Renal pelvis (tissue), 12 donors: ENCODE data around the gene ELMO2. TPM values are rescaled to one million over a fixed set of nuclear protein-coding genes. Genes with fewer than 3 reads are reported as not detected.

Source experiments
- DNase-seq: peaks from one replicate; pipeline ENCODE4 v3.0.0-alpha.2; 2013
- long read RNA-seq, 16 experiments: transcript quantifications; one replicate each; lab custom pipeline, GENCODE V29; 2026
- polyA plus RNA-seq, 3 donors: library from polyadenylated mRNA; unstranded; fragments of 120-200 nt; gene quantifications; one replicate each; pipeline ENCODE4 v1.2.1, GENCODE V29; 2013; ENCODE audit not compliant: insufficient read length in 3 of 3

ELMO2 gene
- polyA plus RNA-seq: 10 to 100 TPM; 56.3 to 74.3 (median 67.4) TPM
- long read RNA-seq, donor 1, partial matches to known transcripts: 0 of 3 reads
- long read RNA-seq, donor 1, other reads (novel, unspliced or antisense): 0 of 3 reads
- long read RNA-seq, donor 2, partial matches to known transcripts: 0 of 5 reads
- long read RNA-seq, donor 2, other reads (novel, unspliced or antisense): 0 of 5 reads
- long read RNA-seq, donor 3, partial matches to known transcripts: 0 of 3 reads
- long read RNA-seq, donor 3, other reads (novel, unspliced or antisense): 0 of 3 reads
- long read RNA-seq, donor 4, partial matches to known transcripts: 0 of 3 reads
- long read RNA-seq, donor 4, other reads (novel, unspliced or antisense): 0 of 3 reads
- long read RNA-seq, donor 5, partial matches to known transcripts: 0 of 3 reads
- long read RNA-seq, donor 5, other reads (novel, unspliced or antisense): 0 of 3 reads
- long read RNA-seq, donor 6, partial matches to known transcripts: 0 of 9 reads
- long read RNA-seq, donor 6, other reads (novel, unspliced or antisense): 0 of 9 reads
- long read RNA-seq, donor 7, partial matches to known transcripts: 0 of 4 reads
- long read RNA-seq, donor 7, other reads (novel, unspliced or antisense): 0 of 4 reads
- long read RNA-seq, donor 8, partial matches to known transcripts: 0 of 1 reads
- long read RNA-seq, donor 8, other reads (novel, unspliced or antisense): 0 of 1 reads
- long read RNA-seq, donor 9, partial matches to known transcripts: 0 of 4 reads
- long read RNA-seq, donor 9, other reads (novel, unspliced or antisense): 0 of 4 reads
- long read RNA-seq, donor 10, partial matches to known transcripts: 0 of 5 reads
- long read RNA-seq, donor 10, other reads (novel, unspliced or antisense): 0 of 5 reads
- long read RNA-seq, donor 11, partial matches to known transcripts: 0 of 1 reads
- long read RNA-seq, donor 11, other reads (novel, unspliced or antisense): 0 of 1 reads
- long read RNA-seq, donor 12, partial matches to known transcripts: 0 of 2 reads
- long read RNA-seq, donor 12, other reads (novel, unspliced or antisense): 0 of 2 reads
- long read RNA-seq, donor 13, partial matches to known transcripts: 0 of 1 reads
- long read RNA-seq, donor 13, other reads (novel, unspliced or antisense): 0 of 1 reads
- long read RNA-seq, donor 14, partial matches to known transcripts: 0 of 5 reads
- long read RNA-seq, donor 14, other reads (novel, unspliced or antisense): 0 of 5 reads
- long read RNA-seq, donor 15, partial matches to known transcripts: 0 of 5 reads
- long read RNA-seq, donor 15, other reads (novel, unspliced or antisense): 0 of 5 reads
- long read RNA-seq, donor 16, partial matches to known transcripts: 0 of 2 reads
- long read RNA-seq, donor 16, other reads (novel, unspliced or antisense): 0 of 2 reads

GRCh38 chr20:46406200-46406985 lies at the start of gene ELMO2:
Gene ELMO2 (minus strand): TSS chr20:46406615. CDS start chr20:46394482, 12,133 bp downstream.
- DNase-seq: peak; percentile 98

- no peak for DNase-seq
Measured at GRCh38 chr20:46455729-46456128, 49.3 kb upstream of the ELMO2 start.

GRCh38 chr20:46446851-46447250 lies 40.4 kb upstream of the ELMO2 start:
- DNase-seq: no peak

GRCh38 chr20:46439837-46440236 lies 33.4 kb upstream of the ELMO2 start:
- no peak for DNase-seq

GRCh38 chr20:46438156-46438750 lies 31.8 kb upstream of the ELMO2 start:
- DNase-seq: peak; percentile 22

GRCh38 chr20:46435146-46435545 lies 28.7 kb upstream of the ELMO2 start:
- no peak for DNase-seq

- DNase-seq: no peak
Measured at GRCh38 chr20:46434597-46434996, 28.2 kb upstream of the ELMO2 start.

- DNase-seq: no peak
Measured at GRCh38 chr20:46433051-46433450, 26.6 kb upstream of the ELMO2 start.

GRCh38 chr20:46430921-46431712 lies 24.7 kb upstream of the ELMO2 start:
- DNase-seq: no peak

GRCh38 chr20:46427384-46427783 lies 21.0 kb upstream of the ELMO2 start:
- no peak for DNase-seq

GRCh38 chr20:46423882-46424482 lies 17.6 kb upstream of the ELMO2 start:
- no peak for DNase-seq

GRCh38 chr20:46423342-46423741 lies 16.9 kb upstream of the ELMO2 start:
- no peak for DNase-seq

- DNase-seq: no peak
Measured at GRCh38 chr20:46420878-46421277, 14.5 kb upstream of the ELMO2 start.

GRCh38 chr20:46419882-46420281 lies 13.5 kb upstream of the ELMO2 start:
- DNase-seq: no peak

GRCh38 chr20:46416839-46417238 lies 10.4 kb upstream of the ELMO2 start:
- DNase-seq: no peak

GRCh38 chr20:46416421-46416820 lies 10.0 kb upstream of the ELMO2 start:
- no peak for DNase-seq

GRCh38 chr20:46415773-46416172 lies 9.4 kb upstream of the ELMO2 start:
- no peak for DNase-seq

GRCh38 chr20:46414608-46415007 lies 8.2 kb upstream of the ELMO2 start:
- DNase-seq: no peak

- no peak for DNase-seq
Measured at GRCh38 chr20:46411637-46412036, 5.2 kb upstream of the ELMO2 start.
